Breast epithelium (tissue), 4 donors: ENCODE results near the gene WHRN. TPM values are rescaled to one million over a fixed set of nuclear protein-coding genes. Genes with fewer than 3 reads are reported as not detected.
A peak's percentile ranks its signal among the peaks of the same experiment; 100 is the strongest.

ENCODE experiments used
- DNase-seq, 2 donors: peaks; one replicate each; pipeline ENCODE4 v3.0.0-alpha.2; 2019; ENCODE audit warnings: low spot score in 2 of 2
- H3K27ac ChIP-seq, 2 donors: fragments of 200-600 bp; sonication (generic) in 1 of 2; one replicate each; pipeline ENCODE4 v1.5.1; 2016 to 2019; ENCODE audit warnings: mild to moderate bottlenecking in 1 of 2
- H3K27me3 ChIP-seq, 2 donors: fragments of 200-600 bp; sonication (generic) in 1 of 2; one replicate each; pipeline versions ENCODE4 v1.5.1 to v1.6.0; 2017 to 2019; ENCODE audit warnings: control low read depth in 1 of 2, mild to moderate bottlenecking in 1 of 2
- H3K36me3 ChIP-seq: fragments of 200-600 bp; one replicate; pipeline ENCODE4 v1.5.1; 2019
- H3K4me1 ChIP-seq, 2 donors: fragments of 200-600 bp; sonication (generic); one replicate each; pipeline ENCODE4 v1.5.1; 2016 to 2019; ENCODE audit warnings: control low read depth in 1 of 2
- H3K4me3 ChIP-seq, 3 donors: fragments of 200-600 bp; sonication (generic); 1 replicate in 2 of 3; 2 replicates in 1 of 3; pipeline ENCODE4 v1.5.1; 2016 to 2019; ENCODE audit warnings: mild to moderate bottlenecking in 3 of 3, moderate library complexity in 2 of 3
- H3K9me3 ChIP-seq, 2 donors: fragments of 200-600 bp; sonication (generic) in 1 of 2; one replicate each; pipeline ENCODE4 v1.5.1; 2016 to 2019; ENCODE audit warnings: control low read depth in 1 of 2
- CTCF ChIP-seq, 3 donors: fragments of 450-650 bp; IDR thresholded peaks; one replicate each; pipeline ENCODE4 v1.5.1; 2016 to 2017; ENCODE audit warnings: antibody characterized with exemption in 3 of 3, mild to moderate bottlenecking in 3 of 3, moderate library complexity in 3 of 3
- POLR2A ChIP-seq: fragments of 450-650 bp; IDR thresholded peaks from one replicate; pipeline ENCODE4 v1.6.1; 2016; ENCODE audit warnings: antibody characterized with exemption, mild to moderate bottlenecking, moderate library complexity
- POLR2AphosphoS5 ChIP-seq, 3 donors: sonication (generic); formaldehyde crosslinking; IDR thresholded peaks; one replicate each; pipeline ENCODE4 v1.6.1; 2017; ENCODE audit warnings: antibody characterized with exemption in 3 of 3
- intact Hi-C: fragments of 100-400 bp; cut with DNase I; formaldehyde crosslinking; loops from one replicate; pipeline ENCODE4 v1.15.1; 2023; ENCODE audit warnings: low total_unique reads
- total RNA-seq, 3 donors: library from RNA; depleted of rRNA; stranded (reverse); fragments of >200 nt; gene quantifications; one replicate each; pipeline ENCODE4 v1.1.0, GENCODE V29; 2016

Gene WHRN
- total RNA-seq, 3 donors from 2014 or later: 2.4 to 16.4 (median 15.1) TPM

DNA sequence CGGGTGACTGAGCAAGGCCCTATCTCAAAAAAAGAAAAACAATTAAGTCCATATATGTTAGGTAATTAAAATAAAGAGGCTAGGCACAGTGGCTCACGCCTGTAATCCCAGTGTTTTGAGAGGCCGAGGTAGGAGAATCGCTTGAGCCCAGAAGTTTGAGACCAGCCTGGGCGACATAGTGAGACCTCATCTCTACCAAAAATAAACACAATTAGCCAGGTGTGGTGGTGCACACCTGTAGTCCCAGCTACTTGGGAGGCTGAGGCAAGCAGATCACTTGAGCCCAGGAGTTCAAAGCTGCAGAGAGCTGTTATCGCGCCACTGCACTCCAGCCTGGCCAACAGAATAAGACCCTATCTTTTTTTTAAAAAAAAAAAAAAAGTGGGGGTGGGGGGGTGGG is 12.3 kb downstream of the WHRN start:
- Histone ChIP-seq H3K4me1 (no peaks in the 10 kb centered on the region), H3K36me3 (no peaks in the 10 kb centered on the region), H3K4me3 (no peak overlapping the region), H3K27me3 (no peaks in the 10 kb centered on the region), H3K27ac (no peak overlapping the region), H3K9me3 (no peaks in the 10 kb centered on the region)
- DNase-seq: no peak
- intact Hi-C loops: no loop called here
- TF ChIP-seq CTCF (IDR thresholded peaks at IDR 0.05): no peak

DNA sequence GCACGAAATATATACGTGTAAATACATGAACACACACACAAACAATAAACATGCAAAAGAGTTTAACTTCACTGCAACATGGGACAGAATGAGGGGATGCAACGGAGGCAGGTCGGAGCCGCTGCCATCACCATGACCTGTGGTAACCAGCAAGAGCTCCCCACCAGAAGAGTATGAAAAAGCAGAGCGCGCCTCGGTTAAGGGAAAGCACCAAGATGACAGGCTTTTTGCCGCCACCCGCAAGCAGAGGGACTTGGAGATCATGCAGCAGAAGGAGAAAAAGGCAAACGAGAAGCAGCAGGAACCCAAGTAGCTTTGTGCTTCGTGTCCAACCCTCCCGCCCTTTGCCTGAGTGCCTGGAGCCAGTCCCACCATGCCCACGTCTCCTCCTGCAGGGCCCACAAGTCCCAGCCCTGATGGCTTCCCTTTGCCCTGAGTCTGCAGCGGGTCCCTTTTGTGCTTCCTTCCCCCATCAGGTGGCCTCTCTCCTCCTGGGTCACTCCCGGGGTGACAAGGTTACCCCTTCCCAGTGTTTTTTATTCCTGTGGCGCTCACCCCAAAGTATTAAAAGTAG is 13.8 kb downstream of the WHRN start:
- H3K36me3 ChIP-seq: no peaks in the 10 kb centered on the region
- TF ChIP-seq CTCF (IDR thresholded peaks at IDR 0.05) (no peak), POLR2A (no peak), POLR2AphosphoS5 (IDR thresholded peaks at IDR 0.05) (no peak)
- DNase-seq: no peak
- H3K4me1 ChIP-seq: no peaks in the 10 kb centered on the region
- H3K27me3 ChIP-seq: no peaks in the 10 kb centered on the region
- no peak overlapping the region for H3K27ac ChIP-seq
- H3K9me3 ChIP-seq: no peaks in the 10 kb centered on the region
- no peak overlapping the region for H3K4me3 ChIP-seq
- intact Hi-C loops: no loop called here

- no peaks in the 10 kb centered on the region for H3K4me1 ChIP-seq
- no peak overlapping the region for H3K27ac ChIP-seq
- H3K36me3 ChIP-seq: no peaks in the 10 kb centered on the region
- intact Hi-C loops: no loop called here
- TF ChIP-seq POLR2A (no peak), POLR2AphosphoS5 (IDR thresholded peaks at IDR 0.05) (no peak), CTCF (IDR thresholded peaks at IDR 0.05) (no peak)
- H3K27me3 ChIP-seq: no peaks in the 10 kb centered on the region
- H3K4me3 ChIP-seq: no peak overlapping the region
- no peak for DNase-seq
- H3K9me3 ChIP-seq: no peaks in the 10 kb centered on the region
Measured at GRCh38 chr9:114489928-114490327, 15.3 kb downstream of the WHRN start.

DNA sequence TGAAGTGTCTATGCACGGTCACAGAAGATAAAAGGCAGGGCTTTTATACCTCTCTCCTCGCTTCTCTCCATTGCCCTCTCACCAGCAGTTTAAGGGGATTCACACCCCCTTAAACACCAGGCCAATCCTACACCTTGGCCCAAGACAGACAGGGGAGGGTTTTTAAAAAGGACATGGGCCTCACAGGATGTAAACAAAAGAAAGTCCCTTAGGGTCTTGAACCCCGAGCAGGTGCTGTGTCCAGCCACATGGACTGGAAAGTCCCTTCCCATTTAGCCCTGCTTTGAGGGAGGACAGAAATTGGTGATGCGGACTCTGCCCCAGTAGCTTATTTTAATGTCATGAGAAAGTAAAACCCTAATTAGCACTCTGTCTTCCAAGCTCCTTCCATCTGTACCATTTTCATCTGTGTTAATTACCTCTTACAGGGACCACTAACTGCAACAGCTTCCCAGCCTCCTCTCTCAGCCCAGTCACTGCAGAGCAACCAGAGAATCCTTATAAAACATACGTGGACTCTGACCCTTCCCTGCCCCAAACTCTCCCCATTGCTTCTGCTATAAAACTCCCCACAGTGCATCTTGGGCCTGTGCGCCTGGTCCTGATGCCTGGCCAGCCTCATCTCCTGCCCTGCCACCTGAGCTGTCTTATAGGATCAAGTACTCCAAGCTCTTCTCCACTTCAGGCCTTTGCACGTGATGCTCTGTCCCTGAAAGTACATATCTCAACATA is 16.7 kb downstream of the WHRN start:
- H3K27ac ChIP-seq: no peak overlapping the region
- no peaks in the 10 kb centered on the region for H3K9me3 ChIP-seq
- H3K4me1 ChIP-seq: no peaks in the 10 kb centered on the region
- no peak overlapping the region for H3K4me3 ChIP-seq
- TF ChIP-seq POLR2A (no peak), POLR2AphosphoS5 (IDR thresholded peaks at IDR 0.05) (no peak), CTCF (IDR thresholded peaks at IDR 0.05) (no peak)
- H3K27me3 ChIP-seq: no peaks in the 10 kb centered on the region
- H3K36me3 ChIP-seq: no peaks in the 10 kb centered on the region
- intact Hi-C loops: no loop called here
- DNase-seq: no peak

GRCh38 chr9:114487607-114488300 is 17.5 kb downstream of the WHRN start:
- TF ChIP-seq POLR2A (no peak), CTCF (IDR thresholded peaks at IDR 0.05) (peak; percentile 50 to 79 (median 73)), POLR2AphosphoS5 (IDR thresholded peaks at IDR 0.05) (peak in 1 of 3 donors; percentile 23)
- Histone ChIP-seq H3K36me3 (no peaks in the 10 kb centered on the region), H3K9me3 (no peaks in the 10 kb centered on the region), H3K27ac (no peak overlapping the region), H3K4me3 (no peak overlapping the region), H3K27me3 (no peaks in the 10 kb centered on the region), H3K4me1 (no peaks in the 10 kb centered on the region)
- DNase-seq: peak in 1 of 2 donors; percentile 33
- intact Hi-C loops: no loop called here
